Astrocyte (in vitro differentiated cells and primary cell): ENCODE data around the gene HCRTR2. TPM values are rescaled to one million over a fixed set of nuclear protein-coding genes. Genes with fewer than 3 reads are reported as not detected.

ENCODE experiments used
- DNase-seq: peaks from one replicate; pipeline ENCODE4 v3.0.0-alpha.2; 2010; ENCODE audit warnings: low read depth
- FAIRE-seq: peaks from 2 replicates; lab custom pipeline; 2011; peaks lifted over from hg19 to GRCh38; lab: Jason Lieb, UNC
- H2AFZ ChIP-seq: 2 replicates; pipeline ENCODE4 v1.6.0; 2012; ENCODE audit warnings: low read depth, low read length, inconsistent platforms
- H3K27ac ChIP-seq: 2 replicates; pipeline ENCODE4 v1.5.1; 2011; ENCODE audit warnings: low read depth, low read length, inconsistent platforms
- H3K27me3 ChIP-seq: 2 replicates; pipeline ENCODE4 v1.6.0; 2011; ENCODE audit warnings: low read length, inconsistent platforms; ENCODE audit not compliant: insufficient read depth
- H3K36me3 ChIP-seq: 2 replicates; pipeline ENCODE4 v1.5.1; 2011; ENCODE audit warnings: low read length, inconsistent platforms; ENCODE audit not compliant: insufficient read depth
- H3K4me1 ChIP-seq: 2 replicates; pipeline ENCODE4 v1.5.1; 2011; ENCODE audit warnings: low read length, inconsistent platforms; ENCODE audit not compliant: insufficient read depth
- H3K4me2 ChIP-seq: 2 replicates; pipeline ENCODE4 v1.6.0; 2012; ENCODE audit warnings: low read length, inconsistent platforms
- H3K4me3 ChIP-seq: 2 replicates; pipeline ENCODE4 v1.5.1; 2011; ENCODE audit warnings: low read depth, mild to moderate bottlenecking, low read length, inconsistent platforms; ENCODE audit not compliant: insufficient read depth
- H3K79me2 ChIP-seq: 2 replicates; pipeline ENCODE4 v1.6.0; 2012; ENCODE audit warnings: mild to moderate bottlenecking, low read length, inconsistent platforms; ENCODE audit not compliant: insufficient read depth
- H3K9ac ChIP-seq: 2 replicates; pipeline ENCODE4 v1.6.0; 2012; ENCODE audit warnings: mild to moderate bottlenecking, low read length, inconsistent platforms
- H3K9me3 ChIP-seq: 2 replicates; pipeline ENCODE4 v1.5.1; 2012; ENCODE audit warnings: low read depth, mild to moderate bottlenecking, low read length, inconsistent platforms; ENCODE audit not compliant: insufficient read depth
- H4K20me1 ChIP-seq: 2 replicates; pipeline ENCODE4 v1.6.0; 2012; ENCODE audit warnings: low read length, inconsistent platforms; ENCODE audit not compliant: insufficient read depth
- H3K27ac Mint-ChIP-seq: one replicate; pipeline ENCODE4 v1.8.0; 2021; ENCODE audit warnings: mild to moderate bottlenecking, mixed read lengths; ENCODE audit not compliant: unreplicated experiment
- H3K27me3 Mint-ChIP-seq: one replicate; pipeline ENCODE4 v1.8.0; 2021; ENCODE audit warnings: low read depth, mixed read lengths; ENCODE audit not compliant: unreplicated experiment
- H3K36me3 Mint-ChIP-seq: one replicate; pipeline ENCODE4 v1.8.0; 2021; ENCODE audit warnings: low read depth, mixed read lengths; ENCODE audit not compliant: unreplicated experiment
- H3K4me1 Mint-ChIP-seq: one replicate; pipeline ENCODE4 v1.8.0; 2021; ENCODE audit warnings: low read depth, mixed read lengths; ENCODE audit not compliant: unreplicated experiment
- H3K4me3 Mint-ChIP-seq: one replicate; pipeline ENCODE4 v1.8.0; 2021; ENCODE audit warnings: mild to moderate bottlenecking, moderate library complexity, mixed read lengths; ENCODE audit not compliant: unreplicated experiment
- H3K9me3 Mint-ChIP-seq: one replicate; pipeline ENCODE4 v1.8.0; 2021; ENCODE audit warnings: mild to moderate bottlenecking, mixed read lengths; ENCODE audit not compliant: unreplicated experiment
- CTCF ChIP-seq: IDR thresholded peaks from 2 replicates; pipeline ENCODE4 v1.5.1; 2011; ENCODE audit warnings: low read depth, mild to moderate bottlenecking, inconsistent platforms, low read length, moderate library complexity; ENCODE audit not compliant: insufficient read depth
- EZH2 ChIP-seq: IDR thresholded peaks from 2 replicates; pipeline ENCODE4 v1.6.1; 2012; ENCODE audit warnings: mild to moderate bottlenecking, low read length, inconsistent platforms; ENCODE audit not compliant: insufficient read depth
- total RNA-seq: library from RNA; stranded (reverse); gene quantifications from 2 replicates; pipeline ENCODE4 v1.2.1, GENCODE V29; 2021

Gene HCRTR2
- total RNA-seq, 1 donor from 2014 or later: 0.23 TPM

- no peaks in the 10 kb centered on the region for H4K20me1 ChIP-seq
- DNase-seq (no peak), FAIRE-seq (no peak)
Measured at GRCh38 chr6:55227862-55228261, 53.5 kb downstream of the HCRTR2 start.

GRCh38 chr6:55239099-55239498 is 64.8 kb downstream of the HCRTR2 start:
- H3K4me1 Mint-ChIP-seq: no peaks in the 10 kb centered on the region

More at GRCh38 chr6:55227862-55228261, 53.5 kb downstream of the HCRTR2 start:
- no peaks in the 10 kb centered on the region for H3K4me1 ChIP-seq
- no peaks in the 10 kb centered on the region for H3K9me3 ChIP-seq
- no peak overlapping the region for H3K9ac ChIP-seq
- TF ChIP-seq EZH2 (no peak), CTCF (no peak)
- no peaks in the 10 kb centered on the region for H3K27me3 Mint-ChIP-seq
- H3K4me2 ChIP-seq: no peak overlapping the region
- H2AFZ ChIP-seq: no peak overlapping the region
- no peaks in the 10 kb centered on the region for H3K27me3 ChIP-seq
- no peaks in the 10 kb centered on the region for H3K36me3 ChIP-seq
- no peaks in the 10 kb centered on the region for H3K4me1 Mint-ChIP-seq
- H3K4me3 ChIP-seq: no peak overlapping the region
- no peaks in the 10 kb centered on the region for H3K36me3 Mint-ChIP-seq
- no peak overlapping the region for H3K4me3 Mint-ChIP-seq
- H3K79me2 ChIP-seq: no peaks in the 10 kb centered on the region
- no peak overlapping the region for H3K27ac ChIP-seq
- H3K9me3 Mint-ChIP-seq: no peaks in the 10 kb centered on the region
- H3K27ac Mint-ChIP-seq: no peak overlapping the region

More at GRCh38 chr6:55239099-55239498, 64.8 kb downstream of the HCRTR2 start:
- Mint-ChIP-seq H3K9me3 (no peaks in the 10 kb centered on the region), H3K27ac (no peak overlapping the region), H3K27me3 (no peaks in the 10 kb centered on the region), H3K4me3 (no peak overlapping the region), H3K36me3 (no peaks in the 10 kb centered on the region)
- H3K27me3 ChIP-seq: no peaks in the 10 kb centered on the region
- H3K9ac ChIP-seq: no peak overlapping the region
- no peak overlapping the region for H2AFZ ChIP-seq
- no peaks in the 10 kb centered on the region for H3K79me2 ChIP-seq
- FAIRE-seq: no peak
- H3K36me3 ChIP-seq: no peaks in the 10 kb centered on the region
- no peaks in the 10 kb centered on the region for H3K9me3 ChIP-seq
- no peak overlapping the region for H3K27ac ChIP-seq
- no peaks in the 10 kb centered on the region for H3K4me1 ChIP-seq
- H3K4me3 ChIP-seq: no peak overlapping the region
- no peak overlapping the region for H3K4me2 ChIP-seq
- peak; percentile 41 for DNase-seq
- no peaks in the 10 kb centered on the region for H4K20me1 ChIP-seq
- TF ChIP-seq CTCF (no peak), EZH2 (no peak)
